ENCODE measurements around the gene CGB8.
"Not testable (repeated sequence)": the region's sequence is repeated elsewhere in the genome, so short reads cannot be mapped to it uniquely, and the experiment has no call there.

Gene CGB8
- total RNA-seq: 0 reads per million in 4 experiments

DNA sequence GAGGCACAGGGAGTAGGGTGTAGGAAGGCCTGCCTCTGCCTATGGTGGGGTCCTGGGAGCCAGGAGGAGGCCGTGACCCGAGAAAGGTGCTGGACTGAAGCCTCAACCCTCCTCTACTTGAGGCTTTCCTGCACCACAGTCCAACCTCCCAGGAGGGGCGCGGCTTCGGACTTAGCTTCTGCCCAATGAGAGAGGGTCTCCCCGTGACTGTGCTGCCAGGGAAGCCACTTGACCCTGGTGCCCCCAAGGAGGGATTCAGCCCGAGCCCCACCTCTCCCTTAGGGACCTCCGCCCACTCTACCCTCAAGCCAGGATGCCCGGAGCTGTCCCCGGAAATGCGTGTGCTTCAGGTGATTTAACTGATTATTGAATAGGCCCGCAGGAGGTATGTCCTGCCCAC is at the start of gene CGB8:
CGB8 (minus strand) TSS at position 101 of the 400 bp plus-strand sequence. CDS start 372 bp downstream, outside the sequence.
- not testable (repeated sequence) for DNase-seq

DNA sequence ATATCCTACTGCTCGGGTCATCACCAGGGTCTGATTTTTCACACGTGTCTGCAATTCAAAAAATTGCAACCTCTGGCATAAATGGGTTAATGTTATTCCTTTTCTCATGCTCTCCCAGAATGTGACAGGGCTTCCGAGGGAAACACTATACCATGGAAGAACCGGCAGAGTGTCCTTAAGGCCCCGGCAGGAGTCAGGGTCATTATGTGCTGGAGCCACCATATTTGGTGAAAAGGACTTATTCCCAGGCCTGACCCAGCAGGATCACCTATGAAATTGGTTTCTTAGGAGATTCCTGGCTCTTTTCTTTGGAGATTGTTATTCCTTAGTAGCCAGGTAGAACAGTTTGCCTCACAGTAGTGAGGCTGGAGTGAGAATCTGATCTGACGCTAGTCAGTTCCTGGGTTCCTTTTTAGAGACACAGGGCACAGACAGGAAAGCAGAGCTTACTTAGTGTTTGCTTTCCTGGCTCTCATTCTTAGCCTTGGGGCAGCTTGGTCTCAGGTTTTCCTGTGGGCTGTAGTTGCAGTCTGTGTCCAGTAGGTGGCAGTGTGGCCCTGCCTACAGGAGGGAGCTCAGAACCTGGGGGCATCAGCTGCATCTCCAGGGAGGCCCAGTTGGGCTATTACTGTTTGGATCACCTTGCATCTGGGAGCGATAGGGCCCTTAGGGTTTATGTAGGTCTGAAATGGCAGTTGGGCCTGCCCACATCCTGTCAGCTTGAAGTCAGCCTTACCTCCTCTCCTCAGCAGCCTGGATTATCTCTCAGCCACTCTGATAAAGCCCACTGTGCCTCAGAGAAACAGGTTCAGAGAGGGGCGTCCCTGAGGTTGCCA is 48.8 kb upstream of the CGB8 start:
- peak; percentile 67 for DNase-seq

DNA sequence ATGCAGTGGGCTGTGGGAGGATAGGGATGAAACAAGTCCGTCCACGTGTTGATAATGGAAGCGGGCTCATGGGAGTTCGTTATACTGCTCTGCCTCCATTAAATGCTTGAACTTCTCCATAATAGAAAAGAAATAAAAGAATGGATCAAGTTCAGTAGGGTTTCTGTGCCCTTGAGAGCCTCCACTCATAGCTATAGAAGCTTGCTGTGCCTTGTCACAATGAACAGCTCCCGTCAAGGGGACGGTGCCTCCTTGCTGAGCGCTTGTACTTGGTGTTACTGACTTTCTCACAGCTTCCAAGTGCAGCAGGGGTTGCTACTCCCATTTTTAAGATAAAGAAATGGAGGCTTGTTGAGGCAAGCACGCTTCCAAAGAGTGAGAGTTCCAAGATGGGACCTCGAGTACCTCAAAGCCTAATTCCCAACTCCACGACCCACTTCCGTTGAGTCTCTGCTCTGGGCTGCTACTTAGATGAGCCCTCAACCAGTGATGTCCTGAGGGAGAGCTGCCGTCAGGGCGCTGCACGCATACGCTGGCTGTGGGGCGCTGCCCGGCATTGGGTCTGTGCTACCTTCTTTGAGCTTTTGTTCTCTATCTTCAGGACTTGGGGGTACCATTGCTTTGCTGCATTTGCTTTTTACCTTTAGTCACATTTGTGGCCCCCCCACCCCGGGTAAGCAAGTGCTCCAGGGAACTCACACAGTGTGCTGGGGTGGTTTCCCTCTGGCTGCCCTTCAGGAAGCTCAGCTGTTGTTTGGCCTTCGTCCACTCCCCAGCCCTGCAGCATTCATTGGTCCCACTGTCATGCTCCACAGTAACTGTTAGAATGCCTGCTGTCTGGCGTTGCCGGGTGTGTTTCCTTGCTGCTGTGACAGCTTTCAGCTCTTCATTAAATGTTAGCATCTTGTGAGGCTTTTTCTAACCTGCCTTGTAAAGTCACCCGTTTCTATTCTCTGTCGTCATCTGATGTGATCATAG is 45.9 kb upstream of the CGB8 start:
- DNase-seq: no peak

DNA sequence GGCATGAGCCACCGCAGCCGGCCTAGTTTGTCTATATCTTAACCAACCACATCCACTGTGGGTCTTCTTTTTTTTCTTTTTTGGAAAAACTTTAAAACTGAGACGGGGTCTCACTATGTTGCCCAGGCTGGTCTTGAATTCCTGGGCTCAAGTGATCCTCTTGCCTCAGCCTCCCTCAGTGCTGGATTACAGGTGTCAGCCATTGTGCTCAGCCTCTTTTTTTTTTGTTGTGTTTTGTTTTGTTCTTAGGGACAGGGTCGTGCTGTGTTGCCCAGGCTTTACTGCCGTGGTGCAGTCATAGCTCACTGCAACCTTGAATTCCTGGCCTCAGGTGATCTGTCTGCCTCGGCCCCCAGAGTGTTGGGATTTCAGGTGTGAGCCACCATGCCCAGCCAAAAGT is 43.8 kb upstream of the CGB8 start:
- no peak for DNase-seq

DNA sequence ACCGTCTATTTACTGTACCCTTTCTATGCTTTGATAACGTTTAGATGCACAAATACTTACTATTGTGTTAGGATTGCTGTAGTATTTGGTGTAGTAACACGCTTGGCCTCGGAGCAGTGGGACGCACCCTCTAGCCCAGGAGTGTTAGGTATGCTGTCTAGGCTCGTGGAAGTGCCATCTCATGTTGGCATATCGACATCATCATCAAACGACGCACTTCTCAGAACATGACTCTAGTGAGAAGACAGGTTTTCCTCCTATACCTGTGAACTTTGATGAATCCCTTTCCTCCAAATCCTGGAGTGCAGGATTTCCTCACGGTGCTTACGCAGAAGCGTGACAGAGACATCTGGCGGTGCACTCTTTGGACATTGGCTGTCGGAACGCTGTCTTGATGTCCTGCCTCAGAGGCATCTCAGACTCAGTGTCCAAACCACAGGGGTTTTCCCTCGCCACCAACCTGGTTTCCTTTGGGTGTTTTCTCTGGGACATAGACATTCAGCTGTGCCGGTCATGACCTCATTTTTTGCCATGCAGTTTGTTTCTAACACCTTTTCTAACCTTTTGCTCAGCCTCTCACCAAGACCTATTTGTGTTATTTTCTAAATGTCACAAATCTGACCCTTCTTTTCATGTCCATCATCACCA is 42.6 kb upstream of the CGB8 start:
- DNase-seq: no peak

DNA sequence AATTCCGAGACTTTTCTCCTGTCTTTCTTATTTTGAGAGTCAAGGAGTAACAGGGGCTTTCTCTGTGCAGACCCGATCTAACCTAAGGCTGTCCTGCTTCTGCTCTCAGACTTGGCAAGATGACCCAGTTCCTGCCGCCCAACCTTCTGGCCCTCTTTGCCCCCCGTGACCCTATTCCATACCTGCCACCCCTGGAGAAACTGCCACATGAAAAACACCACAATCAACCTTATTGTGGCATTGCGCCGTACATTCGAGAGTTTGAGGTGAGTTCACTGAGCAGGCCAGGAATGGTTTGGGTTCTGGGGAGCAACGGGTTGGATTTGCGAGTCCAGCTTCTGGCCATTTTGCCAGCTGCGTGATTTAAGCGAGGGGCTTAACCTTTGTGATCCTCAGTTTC is 37.4 kb upstream of the CGB8 start:
- DNase-seq: no peak

DNA sequence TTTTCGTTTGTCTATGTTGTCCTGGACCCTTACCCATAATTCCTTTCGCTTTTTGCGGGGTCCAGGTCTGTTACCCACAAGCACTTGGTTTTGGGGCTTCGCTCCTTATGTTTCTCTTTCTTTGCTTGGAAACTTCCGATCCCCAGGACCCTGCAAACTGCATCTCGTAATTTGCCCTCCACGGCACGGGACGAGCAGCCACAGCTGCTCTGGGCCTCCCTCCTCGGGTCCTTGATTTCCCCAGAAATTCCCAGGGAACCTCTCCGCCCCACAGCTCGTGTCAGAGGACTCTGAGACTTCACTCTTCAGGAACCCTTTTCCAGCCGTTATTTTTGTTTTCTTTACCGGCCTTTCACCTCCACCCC is 36.9 kb upstream of the CGB8 start:
- DNase-seq: no peak

DNA sequence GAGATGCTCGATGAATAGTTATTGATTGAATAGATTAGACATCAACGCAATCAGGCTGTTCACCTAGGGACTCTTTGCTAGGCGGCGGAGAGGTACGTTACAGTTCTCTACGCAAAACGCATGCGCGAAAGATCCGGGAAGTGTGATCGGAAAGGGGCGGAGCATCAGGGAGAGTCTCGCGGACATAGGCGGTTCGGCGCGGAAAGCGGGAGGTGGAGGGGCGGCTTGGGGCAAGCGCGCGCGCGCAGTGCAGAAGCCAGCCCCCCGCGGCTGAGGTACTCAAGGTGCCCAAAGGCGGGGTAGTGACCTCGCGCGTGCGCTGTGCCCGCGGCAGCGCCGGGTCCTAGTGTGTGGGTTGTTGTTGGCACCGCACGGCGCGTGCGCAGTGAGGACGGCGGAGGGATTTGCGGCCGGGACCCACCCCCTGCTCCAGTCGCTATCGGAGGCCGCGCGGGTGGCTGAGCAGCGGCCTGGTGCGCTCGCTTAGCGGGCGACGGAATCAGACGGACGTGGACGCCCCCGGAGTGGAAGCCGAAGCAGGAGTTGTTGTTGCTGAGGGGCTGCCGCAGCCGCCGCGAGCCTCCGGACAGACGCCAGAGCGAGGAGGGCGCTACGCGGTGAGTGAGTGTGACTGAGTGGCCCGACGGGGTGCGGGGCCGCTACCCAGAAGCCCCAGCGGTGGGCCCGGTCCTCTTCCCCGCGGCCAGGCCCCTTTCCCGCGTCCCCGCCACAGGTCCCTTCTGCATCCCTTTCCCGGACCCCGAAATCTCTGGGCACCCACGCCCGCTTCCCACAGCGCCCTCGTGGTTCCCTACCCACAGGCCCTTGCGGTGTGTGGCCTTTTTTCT is 36.3 kb upstream of the CGB8 start, which contains the start of gene SNRNP70:
SNRNP70 (plus strand) TSS at position 432 of the 848 bp plus-strand sequence. CDS start 964 bp downstream, outside the sequence.
- DNase-seq: peak; percentile 98

DNA sequence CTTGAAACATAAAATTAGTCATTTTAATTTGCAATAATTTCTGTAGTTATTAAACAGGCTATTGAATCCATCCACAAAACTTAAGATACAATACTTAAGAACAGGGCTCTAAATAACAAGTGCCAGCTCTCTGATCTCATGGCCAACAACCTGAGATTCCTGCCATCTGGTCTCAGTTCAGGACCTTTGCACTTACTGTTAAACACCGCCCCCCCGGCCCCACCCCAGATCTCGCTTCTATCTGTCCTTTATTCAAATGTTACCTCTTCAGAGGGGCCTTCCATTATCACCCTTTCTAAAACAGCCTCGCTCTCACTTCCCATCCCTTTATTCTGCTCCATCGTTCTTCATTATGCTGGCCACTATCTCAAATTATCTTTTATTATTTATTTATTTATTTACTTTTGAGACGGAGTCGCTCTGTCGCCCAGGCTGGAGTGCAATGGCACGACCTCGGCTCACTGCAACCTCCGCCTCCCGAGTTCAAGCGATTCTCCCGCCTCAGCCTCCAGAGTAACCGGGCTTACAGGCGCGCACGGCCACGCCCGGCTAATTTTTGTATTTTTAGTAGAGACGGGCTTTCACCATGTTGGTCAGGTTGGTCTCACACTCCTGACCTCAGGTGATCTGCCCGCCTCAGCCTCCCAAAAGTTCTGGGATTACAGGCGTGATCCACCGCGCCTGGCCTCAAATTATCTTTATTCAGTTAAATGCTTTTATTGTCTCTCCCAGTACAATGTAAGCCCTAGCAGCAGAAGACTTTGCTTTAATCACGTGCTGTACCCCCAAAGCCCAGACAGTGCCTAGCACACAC is 35.5 kb upstream of the CGB8 start:
- no peak for DNase-seq

DNA sequence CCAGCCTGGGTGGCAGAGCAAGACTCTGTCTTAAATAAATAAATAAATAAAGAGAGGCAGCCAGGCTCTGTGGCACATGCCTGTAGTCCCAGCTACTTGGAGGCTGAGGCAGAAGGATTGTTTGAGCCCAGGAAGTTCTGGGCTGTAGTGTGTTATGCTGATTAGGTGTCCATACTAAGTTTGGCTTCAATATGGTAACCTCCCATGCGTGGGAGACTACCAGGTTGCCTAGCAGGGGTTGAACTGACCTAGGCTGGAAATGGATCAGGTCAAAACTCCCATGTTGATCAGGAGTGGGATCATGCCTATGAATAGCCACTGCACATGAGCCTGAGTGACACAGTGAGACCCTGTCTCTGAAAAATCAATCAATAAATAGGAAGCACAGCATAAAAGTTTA is 32.4 kb upstream of the CGB8 start:
- DNase-seq: no peak

DNA sequence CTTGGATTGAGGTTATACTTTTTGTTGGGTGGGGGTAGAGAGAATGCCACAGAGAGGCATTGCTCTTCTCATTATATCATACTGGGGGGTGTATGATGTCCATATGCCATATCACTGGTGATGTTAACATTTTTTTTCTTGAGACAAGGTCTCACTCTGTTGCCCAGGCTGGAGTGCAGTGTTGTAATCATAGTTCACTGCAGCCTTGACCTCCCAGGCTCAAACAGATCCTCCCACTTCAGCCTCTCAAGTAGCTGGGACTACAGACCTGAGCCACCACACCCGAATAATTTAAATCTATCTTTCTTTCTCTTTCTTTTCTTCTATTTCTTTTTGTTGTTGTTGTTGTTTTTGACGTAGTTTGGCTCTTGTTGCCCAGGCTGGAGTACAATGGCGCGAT is 31.5 kb upstream of the CGB8 start:
- no peak for DNase-seq

DNA sequence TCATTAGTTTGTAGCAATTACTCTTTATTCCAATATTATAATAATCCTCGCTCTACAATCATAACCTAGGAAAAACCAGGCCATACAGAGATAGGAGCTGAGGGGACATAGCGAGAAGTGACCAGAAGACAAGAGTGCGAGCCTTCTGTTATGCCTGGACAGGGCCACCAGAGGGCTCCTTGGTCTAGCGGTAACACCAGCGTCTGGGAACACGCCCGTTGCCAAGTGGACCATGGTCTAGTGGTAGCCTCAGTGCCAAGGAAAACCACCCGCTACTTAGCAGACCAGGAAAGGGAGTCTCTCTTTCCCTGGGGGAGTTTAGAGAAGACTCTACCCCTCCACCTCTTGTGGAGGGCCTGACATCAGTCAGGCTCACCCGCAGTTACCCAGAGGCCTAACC is 26.0 kb upstream of the CGB8 start:
- not testable (repeated sequence) for DNase-seq

DNA sequence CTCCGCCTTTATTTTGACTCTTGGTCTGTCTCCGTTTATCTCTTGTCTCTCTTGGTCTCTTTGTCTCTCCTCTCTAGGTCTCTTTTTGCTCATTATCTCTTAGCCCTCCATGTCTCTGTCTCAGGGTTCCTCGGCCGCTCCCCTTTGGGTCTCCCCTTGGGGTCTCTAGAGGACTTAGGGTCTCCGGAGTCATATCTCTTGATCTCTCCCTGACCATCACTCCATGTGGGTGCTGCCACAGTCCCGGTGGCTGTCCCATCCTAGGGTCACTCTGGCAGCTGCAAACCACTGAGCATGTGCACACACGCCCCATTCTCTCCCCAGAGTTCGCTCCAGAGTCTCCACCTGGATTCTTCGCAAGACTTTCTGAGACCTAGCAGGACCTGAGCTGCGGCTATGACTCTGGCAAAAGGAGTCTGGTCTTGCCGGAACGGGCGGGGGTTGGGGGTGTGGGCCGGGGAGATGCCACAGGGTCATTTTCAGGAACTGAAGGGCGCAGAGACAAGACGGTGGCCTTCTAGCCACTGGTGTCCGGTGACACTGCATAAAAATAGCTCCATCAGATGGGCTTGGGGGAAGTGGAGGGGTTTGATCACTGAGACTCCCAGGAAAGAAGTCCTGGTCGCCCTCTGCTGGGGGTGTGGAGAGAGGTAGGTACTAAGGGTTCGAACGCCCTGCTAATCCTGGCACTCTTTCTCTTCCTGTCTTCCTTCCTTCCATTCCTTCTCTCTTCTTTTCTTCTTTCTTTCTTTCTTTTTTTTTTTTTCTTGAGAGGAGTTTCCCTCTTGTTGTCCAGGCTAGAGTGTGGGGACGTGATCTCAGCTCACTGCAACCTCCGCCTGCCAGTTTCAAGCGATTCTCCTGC is 24.8 kb upstream of the CGB8 start:
- no peak for DNase-seq

DNA sequence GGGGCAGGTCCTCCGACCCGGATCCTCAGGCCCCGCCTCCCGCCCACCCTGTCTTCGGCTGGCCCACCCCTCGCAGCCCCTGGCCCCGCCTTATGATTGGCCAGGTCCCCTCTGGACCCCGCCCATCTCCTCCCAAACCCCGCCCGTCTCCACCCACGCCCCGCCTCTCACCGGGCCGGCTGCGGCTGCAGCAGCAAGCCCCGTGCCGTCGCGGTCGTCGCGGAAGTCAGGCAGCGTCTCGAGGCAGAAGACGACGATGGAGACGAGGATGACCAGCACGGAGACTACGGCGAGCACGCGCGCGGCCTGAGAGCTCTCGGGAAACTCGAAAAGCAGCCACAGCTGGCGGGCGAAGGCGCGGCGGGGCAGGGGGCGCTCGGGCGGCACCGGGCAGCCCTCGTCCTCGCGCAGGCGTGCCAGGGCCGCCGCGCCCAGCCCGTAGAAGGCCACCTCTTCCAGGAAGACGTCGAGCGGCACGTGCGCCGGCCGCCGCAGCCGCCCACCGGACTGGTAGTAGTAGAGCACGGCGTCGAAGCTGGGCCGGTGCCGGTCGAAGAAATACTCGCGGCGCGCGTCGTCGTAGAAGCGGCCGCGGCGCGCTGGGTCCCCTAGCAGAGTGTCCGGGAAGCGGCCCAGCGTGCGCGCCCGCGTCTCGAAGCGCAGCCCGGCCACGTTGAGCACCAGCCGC is 23.1 kb upstream of the CGB8 start:
- no peak for DNase-seq

DNA sequence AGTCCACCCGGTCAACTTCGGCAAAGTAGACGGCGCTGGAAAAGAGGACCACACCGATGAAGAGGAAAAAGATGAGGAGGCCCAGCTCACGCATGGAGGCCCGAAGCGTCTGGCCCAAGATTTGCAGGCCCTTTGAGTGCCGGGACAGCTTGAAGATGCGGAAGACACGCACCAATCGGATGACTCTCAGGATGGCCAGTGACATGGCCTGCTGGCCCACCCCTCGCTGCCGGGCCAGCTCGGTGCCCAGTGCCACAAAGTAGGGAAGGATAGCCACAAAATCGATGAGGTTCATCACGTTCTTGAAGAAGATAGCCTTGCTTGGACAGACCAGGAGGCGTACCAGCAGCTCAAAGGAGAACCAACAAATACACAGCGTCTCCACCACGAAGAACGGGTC is 21.5 kb upstream of the CGB8 start:
- DNase-seq: no peak

DNA sequence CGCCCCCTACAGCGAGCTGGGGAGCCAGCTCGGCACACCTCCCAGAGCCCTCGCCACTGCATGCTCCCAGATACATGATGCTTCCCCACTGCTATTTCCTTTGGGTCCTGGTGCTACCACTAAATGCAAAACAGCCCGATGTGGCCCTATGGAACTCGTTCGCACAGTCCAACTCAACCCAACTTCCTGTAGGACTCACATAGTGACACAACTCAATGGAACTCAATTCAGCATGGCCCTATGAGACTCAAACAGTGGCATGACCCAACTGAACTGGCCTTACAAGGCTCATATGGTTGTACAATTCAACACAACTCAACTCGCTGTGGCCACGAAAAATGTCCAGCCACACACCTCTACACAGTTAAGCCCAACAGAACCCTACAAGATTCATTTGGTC is 20.1 kb upstream of the CGB8 start:
- DNase-seq: no peak

DNA sequence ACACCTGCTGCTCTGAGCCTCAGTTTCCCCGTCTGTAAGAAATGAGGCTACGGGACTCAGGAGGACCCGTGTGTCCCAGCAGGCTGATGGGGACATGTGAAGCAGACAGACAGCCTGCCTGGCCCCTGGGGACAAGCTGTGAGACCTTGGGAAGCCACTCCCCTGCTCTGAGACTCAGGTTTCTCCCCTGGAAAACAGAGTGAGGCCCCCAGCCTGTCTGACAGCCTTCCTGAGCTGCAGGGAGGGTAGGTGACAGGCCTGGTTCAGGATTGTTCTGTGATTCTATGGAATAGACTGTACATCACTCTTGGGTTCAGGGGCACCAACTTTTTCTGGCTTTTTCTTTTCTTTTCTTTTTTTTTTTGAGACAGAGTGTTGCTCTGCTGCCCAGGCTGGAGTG is 18.6 kb upstream of the CGB8 start:
- no peak for DNase-seq

DNA sequence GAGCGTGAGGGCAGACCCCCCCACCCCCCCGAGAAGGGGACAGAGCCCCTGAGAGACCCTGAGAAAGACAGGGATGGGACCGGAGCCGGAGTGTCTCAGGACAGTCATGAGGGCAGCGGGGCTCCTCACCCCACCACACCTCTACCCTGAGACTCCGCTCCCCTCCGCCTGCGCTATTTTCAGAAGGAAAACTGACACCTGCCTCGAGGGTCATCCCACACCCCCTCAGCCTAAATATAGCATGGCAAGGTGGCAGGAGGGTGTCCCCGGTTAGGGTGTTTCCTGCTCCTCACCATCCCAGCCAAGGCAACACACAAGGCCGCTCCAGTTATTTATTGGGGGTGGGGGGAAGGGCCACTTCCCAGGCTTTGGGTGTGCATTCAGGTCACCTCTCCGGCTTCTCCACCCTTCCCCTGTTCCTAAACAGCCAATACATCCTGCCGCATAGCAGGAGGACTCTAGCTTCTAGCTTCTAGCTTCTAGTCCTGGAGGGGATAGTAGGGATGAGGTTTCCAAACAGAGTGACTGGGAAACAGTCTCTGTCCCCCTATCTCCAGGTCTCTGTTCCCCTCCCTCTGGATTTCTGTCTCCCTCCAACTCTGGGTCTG is 17.1 kb upstream of the CGB8 start:
- DNase-seq: no peak
